ENCODE data around the gene SLC7A10.

Gene SLC7A10

DNA sequence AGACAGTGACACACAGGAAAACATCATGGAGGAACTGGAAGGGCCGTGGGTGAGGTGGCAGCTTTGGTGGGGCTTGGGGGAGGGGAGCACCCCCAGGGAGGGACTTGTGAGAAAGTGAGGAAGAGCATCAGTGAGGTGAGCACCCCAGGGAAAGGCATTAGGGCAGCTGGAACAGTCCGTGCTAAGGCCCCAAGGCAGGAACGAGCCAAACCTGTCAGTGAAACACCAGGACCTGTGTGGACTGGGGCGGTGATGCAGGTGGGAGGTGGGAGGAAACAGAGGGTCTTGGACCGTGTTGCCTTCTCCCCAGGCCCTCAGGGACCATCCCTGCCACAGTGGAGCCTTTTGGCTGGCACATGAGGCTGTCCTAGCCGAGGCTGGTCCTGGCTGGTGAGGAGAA is 17.3 kb upstream of the SLC7A10 start:
- Histone ChIP-seq H3K27ac (ENCODE audit: low read length) (no peak overlapping the region), H3K36me3 (ENCODE audit: insufficient read depth, low read length) (no peaks in the 10 kb centered on the region), H3K4me1 (ENCODE audit: insufficient read depth, low read length) (no peaks in the 10 kb centered on the region), H3K9ac (ENCODE audit: low read depth, low read length) (no peak overlapping the region), H4K20me1 (ENCODE audit: insufficient read depth, low read length) (0 out of 2 replicates have a peak, but pooled peaks cover 4% of the 10 kb centered on the region), H3K9me3 (ENCODE audit: insufficient read depth, low read length, severe bottlenecking) (no peaks in the 10 kb centered on the region), H3K4me2 (ENCODE audit: insufficient read depth, low read length) (no peak overlapping the region), H2AFZ (ENCODE audit: low read depth, low read length) (no peak overlapping the region), H3K79me2 (ENCODE audit: insufficient read depth, low read length) (no peaks in the 10 kb centered on the region), H3K4me3 (ENCODE audit: low read depth in 1 of 2, low read length in 2 of 2) (no peak overlapping the region), H3K27me3 (ENCODE audit: insufficient read depth, low read length, poor library complexity) (no peaks in the 10 kb centered on the region)
- no peak for DNase-seq
- TF ChIP-seq, protein P1, sequence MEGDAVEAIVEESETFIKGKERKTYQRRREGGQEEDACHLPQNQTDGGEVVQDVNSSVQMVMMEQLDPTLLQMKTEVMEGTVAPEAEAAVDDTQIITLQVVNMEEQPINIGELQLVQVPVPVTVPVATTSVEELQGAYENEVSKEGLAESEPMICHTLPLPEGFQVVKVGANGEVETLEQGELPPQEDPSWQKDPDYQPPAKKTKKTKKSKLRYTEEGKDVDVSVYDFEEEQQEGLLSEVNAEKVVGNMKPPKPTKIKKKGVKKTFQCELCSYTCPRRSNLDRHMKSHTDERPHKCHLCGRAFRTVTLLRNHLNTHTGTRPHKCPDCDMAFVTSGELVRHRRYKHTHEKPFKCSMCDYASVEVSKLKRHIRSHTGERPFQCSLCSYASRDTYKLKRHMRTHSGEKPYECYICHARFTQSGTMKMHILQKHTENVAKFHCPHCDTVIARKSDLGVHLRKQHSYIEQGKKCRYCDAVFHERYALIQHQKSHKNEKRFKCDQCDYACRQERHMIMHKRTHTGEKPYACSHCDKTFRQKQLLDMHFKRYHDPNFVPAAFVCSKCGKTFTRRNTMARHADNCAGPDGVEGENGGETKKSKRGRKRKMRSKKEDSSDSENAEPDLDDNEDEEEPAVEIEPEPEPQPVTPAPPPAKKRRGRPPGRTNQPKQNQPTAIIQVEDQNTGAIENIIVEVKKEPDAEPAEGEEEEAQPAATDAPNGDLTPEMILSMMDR (IDR thresholded peaks at IDR 0.05; ENCODE audit: borderline replicate concordance, extremely low read depth, low read length, poor library complexity, severe bottlenecking): no peak
- TF ChIP-seq EZH2 (IDR thresholded peaks at IDR 0.05; ENCODE audit: borderline replicate concordance, low read depth, low read length, severe bottlenecking): no peak
- ATAC-seq (ENCODE audit: insufficient read depth, low read depth): no peak

DNA sequence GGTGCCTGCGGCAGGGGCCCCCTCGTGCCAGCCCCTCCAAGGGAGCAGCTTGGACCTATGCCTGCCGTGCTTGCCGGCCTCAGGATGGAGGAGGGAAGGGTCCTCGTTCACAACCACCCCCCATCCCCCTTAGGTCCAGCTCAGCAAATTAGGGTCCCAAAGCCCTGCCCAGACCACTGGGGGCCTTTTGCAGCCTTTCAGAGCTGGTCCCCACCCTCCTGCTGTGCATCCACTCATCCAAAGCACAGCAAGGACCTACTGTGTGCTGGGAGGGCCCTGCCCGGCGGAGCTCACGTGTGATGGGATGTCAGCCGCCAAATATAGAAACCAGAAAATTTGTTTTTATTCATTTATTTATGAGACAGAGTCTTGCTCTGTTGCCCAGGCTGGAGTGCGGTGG is 16.5 kb upstream of the SLC7A10 start:
- Histone ChIP-seq H3K36me3 (ENCODE audit: insufficient read depth, low read length) (no peaks in the 10 kb centered on the region), H3K9ac (ENCODE audit: low read depth, low read length) (no peak overlapping the region), H3K27me3 (ENCODE audit: insufficient read depth, low read length, poor library complexity) (no peaks in the 10 kb centered on the region), H3K79me2 (ENCODE audit: insufficient read depth, low read length) (no peaks in the 10 kb centered on the region), H2AFZ (ENCODE audit: low read depth, low read length) (no peak overlapping the region), H3K27ac (ENCODE audit: low read length) (no peak overlapping the region), H3K4me1 (ENCODE audit: insufficient read depth, low read length) (no peaks in the 10 kb centered on the region), H4K20me1 (ENCODE audit: insufficient read depth, low read length) (0 out of 2 replicates have a peak, but pooled peaks cover 3% of the 10 kb centered on the region), H3K9me3 (ENCODE audit: insufficient read depth, low read length, severe bottlenecking) (no peaks in the 10 kb centered on the region), H3K4me2 (ENCODE audit: insufficient read depth, low read length) (no peak overlapping the region), H3K4me3 (ENCODE audit: low read depth in 1 of 2, low read length in 2 of 2) (no peak overlapping the region)
- no peak for TF ChIP-seq EZH2 (IDR thresholded peaks at IDR 0.05; ENCODE audit: borderline replicate concordance, low read depth, low read length, severe bottlenecking)
- TF ChIP-seq, protein P1 (IDR thresholded peaks at IDR 0.05; ENCODE audit: borderline replicate concordance, extremely low read depth, low read length, poor library complexity, severe bottlenecking): no peak
- ATAC-seq (ENCODE audit: insufficient read depth, low read depth) (no peak), DNase-seq (no peak)

DNA sequence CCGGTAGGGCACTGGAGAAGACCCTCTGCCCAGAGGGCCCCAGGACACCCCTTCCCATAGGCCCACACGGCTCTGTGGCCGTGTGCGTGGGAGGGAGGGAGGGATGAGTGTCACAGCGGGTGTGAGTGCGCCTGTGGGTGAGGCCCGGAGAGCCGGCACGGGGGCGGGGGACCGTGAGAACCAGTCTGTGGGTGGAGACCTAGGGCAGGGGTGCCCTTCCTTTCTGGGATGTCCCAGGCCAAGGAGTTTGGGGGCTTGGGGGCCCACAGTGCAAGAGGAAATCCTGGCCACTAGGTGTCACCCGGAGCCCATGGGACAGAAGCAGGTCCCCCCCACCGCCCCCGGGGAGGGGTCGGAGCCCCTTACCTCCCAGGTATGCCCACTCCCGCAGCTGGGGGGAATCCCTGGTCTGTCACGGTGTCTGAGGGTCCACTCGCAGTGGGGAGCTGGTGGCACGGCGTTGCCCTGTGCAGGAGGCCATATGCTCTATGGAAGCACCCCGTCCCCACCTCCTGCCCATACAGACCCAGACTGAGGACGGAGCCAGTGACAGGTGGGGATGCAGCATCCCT is 16.0 kb upstream of the SLC7A10 start:
- H3K79me2 ChIP-seq (ENCODE audit: insufficient read depth, low read length): no peaks in the 10 kb centered on the region
- H3K4me1 ChIP-seq (ENCODE audit: insufficient read depth, low read length): no peaks in the 10 kb centered on the region
- H3K9ac ChIP-seq (ENCODE audit: low read depth, low read length): no peak overlapping the region
- no peak overlapping the region for H2AFZ ChIP-seq (ENCODE audit: low read depth, low read length)
- ATAC-seq (ENCODE audit: insufficient read depth, low read depth): no peak
- 0 out of 2 replicates have a peak, but pooled peaks cover 3% of the 10 kb centered on the region for H4K20me1 ChIP-seq (ENCODE audit: insufficient read depth, low read length)
- no peaks in the 10 kb centered on the region for H3K27me3 ChIP-seq (ENCODE audit: insufficient read depth, low read length, poor library complexity)
- DNase-seq: no peak
- H3K4me2 ChIP-seq (ENCODE audit: insufficient read depth, low read length): no peak overlapping the region
- TF ChIP-seq EZH2 (IDR thresholded peaks at IDR 0.05; ENCODE audit: borderline replicate concordance, low read depth, low read length, severe bottlenecking): no peak
- TF ChIP-seq, protein P1 (IDR thresholded peaks at IDR 0.05; ENCODE audit: borderline replicate concordance, extremely low read depth, low read length, poor library complexity, severe bottlenecking): peak; percentile 49
- H3K9me3 ChIP-seq (ENCODE audit: insufficient read depth, low read length, severe bottlenecking): no peaks in the 10 kb centered on the region
- H3K27ac ChIP-seq (ENCODE audit: low read length): no peak overlapping the region
- no peak overlapping the region for H3K4me3 ChIP-seq (ENCODE audit: low read depth in 1 of 2, low read length in 2 of 2)
- H3K36me3 ChIP-seq (ENCODE audit: insufficient read depth, low read length): no peaks in the 10 kb centered on the region
